Activated CD4-positive, alpha-beta T cell treated with anti-CD3 and anti-CD28 coated beads for 4 hours (primary cell): ENCODE results near the gene HDAC11.

ENCODE experiments used
- DNase-seq, 2 donors: peaks; one replicate each; pipeline ENCODE4 v3.0.0-alpha.2; 2020

The HDAC11 gene

DNA sequence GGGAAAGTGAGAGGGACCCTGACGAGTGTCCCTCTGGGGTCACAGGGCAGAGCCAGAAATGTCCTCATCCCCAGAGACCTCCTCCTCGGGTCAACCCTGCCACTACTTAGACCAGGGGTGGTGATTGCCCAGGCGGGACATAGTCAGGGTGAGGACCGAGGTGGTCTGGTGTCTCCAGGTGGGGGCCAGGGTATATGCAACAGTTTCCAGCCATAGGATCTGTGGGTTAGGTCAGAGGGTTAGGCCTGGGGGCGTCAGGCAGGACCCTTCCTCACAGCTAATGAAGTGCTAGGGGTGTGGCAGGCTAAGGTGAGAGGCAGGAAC, 46.5 kb downstream of the HDAC11 start:
- DNase-seq, result no peak

DNA sequence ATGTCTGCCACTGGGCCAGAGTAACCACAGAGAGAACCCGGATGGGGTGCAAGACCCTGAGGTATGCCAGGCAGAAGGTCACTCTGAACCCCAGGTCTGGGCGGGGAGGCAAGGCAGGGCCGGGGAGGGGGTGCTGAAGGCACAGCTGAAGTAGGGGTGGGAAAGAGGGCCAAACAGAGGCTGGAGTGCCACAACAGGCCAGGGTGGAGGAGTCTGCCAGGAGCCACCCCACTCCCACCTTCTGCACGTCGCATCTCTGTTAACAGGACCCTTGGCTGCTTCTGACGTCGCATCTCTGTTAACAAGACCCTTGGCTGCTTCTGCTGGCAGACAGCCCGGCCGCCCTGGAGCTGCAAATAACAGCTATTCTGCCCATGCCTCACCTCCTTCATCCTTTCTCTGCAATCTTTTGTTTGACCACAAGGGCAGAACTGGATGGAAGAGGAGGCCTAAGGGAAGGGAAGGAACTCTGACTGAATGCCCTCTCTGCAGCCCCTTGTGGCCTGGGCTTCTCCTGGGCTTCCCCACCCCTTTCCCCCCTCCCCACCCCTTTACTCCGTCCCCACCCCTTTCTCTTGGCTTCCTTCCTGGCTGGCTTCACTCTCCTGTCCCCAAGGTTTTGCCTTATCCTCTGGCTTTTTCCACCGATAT, 48.2 kb downstream of the HDAC11 start:
- DNase-seq, result no peak

GRCh38 chr3:13529196-13530112, 49.3 kb downstream of the HDAC11 start:
- no peak for DNase-seq

- no peak for DNase-seq
These were observed 50.3 kb downstream of the HDAC11 start for GRCh38 chr3:13530241-13531009.

DNA sequence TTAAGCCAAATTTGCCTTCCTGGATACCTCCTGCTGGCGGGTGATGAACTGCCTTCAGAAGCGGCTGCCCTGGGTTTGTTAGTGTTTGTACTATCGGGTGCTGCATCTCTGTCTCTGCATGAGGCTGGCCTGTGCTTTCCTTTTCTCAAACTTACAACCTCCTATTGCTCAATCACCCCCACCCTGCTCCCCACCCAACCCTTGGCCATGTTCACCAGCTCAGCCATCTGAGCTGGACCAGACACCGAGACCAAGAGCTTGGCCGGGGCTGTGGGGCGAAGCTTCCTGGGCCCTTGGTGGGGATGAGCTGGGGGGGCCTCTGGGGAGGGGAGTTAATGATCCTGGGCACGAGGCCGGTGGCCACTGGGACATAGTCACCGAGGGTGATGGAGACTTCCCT, 52.0 kb downstream of the HDAC11 start:
- DNase-seq, result no peak

DNA sequence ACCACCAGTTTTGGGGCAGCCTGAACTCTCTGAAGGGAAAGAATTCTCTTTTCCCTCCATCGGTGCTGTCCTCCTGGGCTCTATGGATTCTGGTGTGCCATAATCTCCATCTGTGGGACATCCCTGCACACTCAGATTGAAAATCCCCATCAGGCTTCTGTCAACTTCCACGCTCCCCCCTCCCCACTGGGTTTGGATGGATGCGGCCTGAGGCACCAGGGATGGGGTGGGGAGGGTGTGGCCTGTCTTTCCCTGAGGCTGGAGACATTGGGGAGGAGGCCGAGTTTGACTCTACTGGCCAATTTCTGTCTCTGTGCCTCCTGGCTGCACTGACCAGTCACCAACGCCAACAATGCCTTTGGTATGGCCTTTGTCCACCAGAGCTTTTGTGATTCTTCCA, 52.5 kb downstream of the HDAC11 start:
- DNase-seq, result no peak

GRCh38 chr3:13533885-13534301, 53.8 kb downstream of the HDAC11 start:
- no peak for DNase-seq

GRCh38 chr3:13535526-13535875, 55.4 kb downstream of the HDAC11 start:
- no peak for DNase-seq

DNA sequence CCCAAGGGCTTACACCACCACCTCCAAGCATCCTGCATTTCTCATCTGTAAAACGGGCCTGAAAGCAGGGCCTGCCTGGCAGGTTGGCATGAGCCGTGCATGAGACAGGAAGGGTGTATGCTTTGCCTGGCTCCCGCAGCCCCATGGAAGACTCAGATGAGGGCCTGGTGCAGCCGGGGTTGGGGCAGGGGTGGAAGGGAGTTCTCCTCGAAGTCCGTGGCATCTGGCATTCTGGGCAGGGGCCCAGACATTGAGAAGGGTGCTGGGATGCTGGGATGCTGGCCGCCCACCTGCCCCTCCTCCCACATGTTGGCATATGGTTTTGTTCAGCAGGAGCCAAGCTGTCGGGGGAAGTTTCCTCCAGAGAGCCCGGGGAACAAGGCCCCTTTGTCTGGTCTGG, 55.8 kb downstream of the HDAC11 start:
- DNase-seq, result no peak

- DNase-seq, result no peak
These were observed 56.3 kb downstream of the HDAC11 start for GRCh38 chr3:13536432-13536831.

- DNase-seq, result no peak
These were observed 56.7 kb downstream of the HDAC11 start for GRCh38 chr3:13536832-13537231.

DNA sequence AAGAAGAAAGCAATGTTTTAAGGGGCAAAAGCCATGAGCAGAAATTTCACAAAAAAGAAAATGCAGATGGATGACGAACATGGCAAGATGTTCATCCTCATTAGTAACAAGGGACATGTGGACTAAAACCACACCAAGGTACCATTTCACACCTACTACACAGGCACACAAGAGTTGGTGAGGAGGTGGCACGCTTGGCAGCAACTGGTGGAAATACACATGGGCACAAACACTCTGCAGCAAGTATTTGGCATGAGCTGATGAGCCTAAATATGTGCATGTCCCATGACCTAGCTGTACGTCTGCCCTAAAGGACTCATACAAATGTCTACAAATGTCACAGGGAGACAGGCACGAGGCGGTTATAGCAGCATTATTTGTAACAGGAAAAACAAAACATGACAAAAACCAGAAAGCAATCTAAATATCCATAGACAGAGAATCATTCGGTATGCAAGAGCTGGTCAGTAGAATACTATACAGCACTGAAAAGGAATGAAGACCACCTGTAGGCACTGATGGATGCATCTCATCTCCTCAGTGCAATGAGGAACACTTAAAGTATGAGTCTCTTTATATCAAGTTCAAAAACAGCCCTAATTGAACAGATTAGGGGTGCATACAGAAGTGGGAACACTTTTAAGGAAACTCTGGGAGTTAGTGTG, 57.3 kb downstream of the HDAC11 start:
- no peak for DNase-seq

DNA sequence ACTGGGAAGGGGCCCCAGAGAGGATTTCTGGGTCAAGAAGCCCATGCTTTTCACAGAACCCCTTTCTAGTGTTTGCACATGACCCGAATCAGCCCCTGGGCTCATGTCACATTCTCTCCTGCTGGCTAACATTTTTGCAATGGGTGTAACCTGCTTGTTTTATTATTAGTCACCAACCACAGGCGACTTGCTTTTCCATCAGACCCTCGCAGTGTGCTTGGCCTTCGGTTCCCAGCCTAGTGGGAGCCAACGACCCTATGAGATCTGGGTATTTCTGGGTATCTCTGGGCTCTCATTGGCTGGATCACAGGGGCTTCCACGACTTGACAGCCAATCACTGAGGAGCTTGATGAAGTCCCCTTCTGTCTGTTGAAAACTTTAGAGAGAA, 57.8 kb downstream of the HDAC11 start:
- DNase-seq, result no peak

DNA sequence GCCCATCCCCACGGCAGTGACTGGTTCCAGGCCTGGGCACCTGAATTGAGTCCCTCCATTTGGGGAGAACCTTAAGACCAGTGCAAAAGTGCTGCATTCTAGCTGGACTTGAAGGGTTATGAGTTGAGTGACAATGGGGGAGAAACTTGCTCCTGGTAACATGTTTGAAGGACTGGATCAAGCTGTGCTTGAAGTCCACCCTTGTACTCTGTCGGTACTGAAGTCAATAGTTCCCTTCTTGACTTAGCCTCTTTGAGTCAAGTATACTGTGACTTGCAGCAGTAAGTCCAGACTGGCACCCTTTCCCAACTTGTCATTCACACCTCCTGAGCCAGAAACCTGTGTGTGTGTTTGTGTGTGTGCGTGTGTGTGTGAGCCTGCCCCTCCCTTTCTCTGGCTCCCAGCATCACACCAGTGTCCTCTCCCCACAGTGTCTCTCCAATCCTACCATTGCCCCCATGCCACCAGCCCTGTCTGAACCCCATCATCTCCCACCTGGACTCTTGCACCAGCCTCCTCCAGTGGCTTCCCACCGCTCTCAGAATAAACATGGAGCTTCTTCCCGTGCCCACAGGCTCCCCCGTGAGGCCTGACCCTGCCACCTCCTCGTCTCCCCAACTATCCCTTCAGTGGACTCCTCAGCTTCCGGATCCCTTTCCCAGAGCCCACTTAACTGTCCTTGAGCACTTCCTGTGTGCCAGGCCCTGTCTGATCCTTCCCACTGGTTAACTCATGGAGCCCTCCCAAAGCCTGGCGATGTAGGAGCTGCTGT, 58.6 kb downstream of the HDAC11 start:
- DNase-seq, result no peak

GRCh38 chr3:13539292-13539638, 59.2 kb downstream of the HDAC11 start:
- no peak for DNase-seq

- no peak for DNase-seq
These were observed 59.6 kb downstream of the HDAC11 start for GRCh38 chr3:13539671-13540070.

GRCh38 chr3:13540297-13540995, 60.3 kb downstream of the HDAC11 start:
- DNase-seq, result no peak

DNA sequence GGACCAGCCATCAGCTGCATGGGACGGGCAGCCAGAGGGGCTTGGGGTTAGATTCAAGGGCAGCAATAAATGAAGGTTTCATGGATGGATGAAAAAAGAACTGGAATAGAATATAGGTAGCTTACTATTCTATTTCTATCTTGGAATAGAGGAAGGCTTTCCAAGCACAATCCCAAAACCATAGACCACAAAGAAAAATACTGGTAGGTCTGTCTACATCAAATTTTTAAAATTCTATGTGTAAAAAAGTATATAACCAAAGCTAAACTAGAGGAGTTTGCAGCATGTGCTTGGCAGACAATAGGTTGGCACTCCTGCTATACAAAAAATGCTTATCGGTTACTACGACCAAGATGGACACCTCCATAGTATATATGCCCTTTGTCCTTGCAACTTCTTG, 61.6 kb downstream of the HDAC11 start:
- no peak for DNase-seq

DNA sequence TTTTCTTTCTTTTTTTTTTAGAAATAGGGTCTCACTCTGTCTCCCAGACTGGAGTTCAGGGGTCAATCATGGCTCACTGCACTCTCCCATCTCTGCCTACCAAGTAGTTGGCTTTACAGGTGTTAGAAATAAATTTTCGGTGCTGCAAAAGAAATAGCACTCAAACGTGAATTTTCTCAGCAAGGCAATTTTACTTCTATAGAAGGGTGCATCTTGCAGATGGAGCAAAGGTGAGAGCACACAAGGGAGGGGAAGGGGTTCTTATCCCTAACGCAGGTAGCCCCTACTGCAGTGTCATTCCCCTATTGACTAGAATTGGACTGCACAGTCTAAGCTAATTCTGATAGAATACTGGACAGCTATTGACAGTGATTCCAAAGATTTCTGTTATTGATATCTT, 62.0 kb downstream of the HDAC11 start:
- no peak for DNase-seq

DNA sequence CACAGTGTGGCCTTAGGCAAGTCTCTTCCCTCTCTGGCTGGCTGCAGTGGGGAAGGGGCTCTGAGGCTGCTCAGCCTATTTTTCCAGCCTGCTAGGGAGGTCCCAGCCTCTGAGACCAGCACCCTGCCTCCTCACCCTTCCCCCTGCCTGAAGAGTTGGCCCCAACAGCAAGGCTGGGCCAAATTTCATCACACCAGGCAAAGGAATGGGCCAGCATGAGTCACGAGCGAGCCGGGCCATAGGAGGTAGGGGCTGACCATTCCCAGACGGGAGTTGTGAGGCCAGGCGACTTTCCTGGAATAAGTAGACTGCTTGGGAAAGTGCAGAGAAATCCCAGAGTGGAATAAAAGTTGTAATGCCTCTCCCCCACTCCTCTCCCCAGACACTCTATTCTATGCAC, 63.1 kb downstream of the HDAC11 start:
- no peak for DNase-seq

GRCh38 chr3:13544293-13544831, 64.3 kb downstream of the HDAC11 start:
- DNase-seq, result peak; percentile 6 to 32
